Measurements from ENCODE around the gene TRIM54. TPM values are rescaled to one million over a fixed set of nuclear protein-coding genes. Genes with fewer than 3 reads are reported as not detected.
"Not testable (repeated sequence)": the region's sequence is repeated elsewhere in the genome, so short reads cannot be mapped to it uniquely, and the experiment has no call there.

The TRIM54 gene
- total RNA-seq, 1 donor, result not detected

DNA sequence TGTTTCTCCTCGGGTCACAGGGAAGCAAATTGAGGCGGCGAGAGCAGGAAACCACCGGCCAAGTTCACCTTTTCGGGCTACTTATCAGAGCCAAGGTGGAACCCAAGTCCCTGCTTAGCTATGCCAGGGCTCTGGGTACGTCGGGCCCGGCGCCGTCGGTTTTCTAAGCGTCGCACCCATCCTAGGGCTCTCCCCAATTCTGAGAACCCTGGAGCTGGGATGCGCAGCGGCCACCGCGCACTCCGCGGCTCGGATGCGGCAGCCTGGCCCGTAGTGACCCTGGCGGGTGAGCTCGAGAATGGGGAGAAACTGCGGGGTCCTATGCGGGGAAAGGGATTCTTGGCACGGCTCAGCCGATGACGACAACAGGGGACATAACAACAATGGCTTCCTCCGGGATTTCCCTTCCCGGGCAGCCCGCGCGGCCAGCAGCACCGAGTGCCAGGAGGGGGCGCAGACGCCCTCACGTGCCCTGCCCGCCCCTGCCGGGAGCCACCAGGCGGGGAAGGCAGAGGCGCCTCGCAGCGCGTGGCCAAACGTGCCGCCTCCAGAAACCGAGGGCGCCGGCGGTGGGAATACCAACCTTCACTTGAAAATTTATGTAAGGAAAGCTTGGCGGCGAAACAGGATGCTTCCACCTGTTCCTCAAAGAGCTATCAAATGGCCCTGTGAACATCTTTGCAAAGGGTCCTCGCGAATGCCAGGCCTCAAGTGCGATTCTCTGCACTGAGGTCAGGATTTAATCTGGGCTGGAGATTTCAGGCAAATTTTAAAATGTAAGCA, 17.3 kb upstream of the TRIM54 start:
- Histone ChIP-seq H3K4me2 (ENCODE audit: insufficient read depth, low read length) (peak overlapping the region; percentile 55), H3K4me1 (ENCODE audit: insufficient read depth, low read length) (no peaks in the 10 kb centered on the region), H3K9me3 (ENCODE audit: low read depth, low read length) (no peaks in the 10 kb centered on the region), H3K27ac (ENCODE audit: low read depth, low read length) (no peak overlapping the region), H3K79me2 (ENCODE audit: insufficient read depth, low read length) (no peaks in the 10 kb centered on the region), H3K27me3 (ENCODE audit: insufficient read depth, low read length) (peaks cover 82% of the 10 kb centered on the region), H3K4me3 (ENCODE audit: insufficient read depth, low read length) (peak overlapping the region; percentile 42), H3K36me3 (ENCODE audit: insufficient read depth, low read length) (no peaks in the 10 kb centered on the region), H2AFZ (ENCODE audit: low read length) (no peak overlapping the region), H4K20me1 (ENCODE audit: insufficient read depth, low read length) (peaks cover 2% of the 10 kb centered on the region)
- peak; percentile 96 for DNase-seq (ENCODE audit: insufficient read length, low spot score, missing footprints)
- TF ChIP-seq, protein P1, sequence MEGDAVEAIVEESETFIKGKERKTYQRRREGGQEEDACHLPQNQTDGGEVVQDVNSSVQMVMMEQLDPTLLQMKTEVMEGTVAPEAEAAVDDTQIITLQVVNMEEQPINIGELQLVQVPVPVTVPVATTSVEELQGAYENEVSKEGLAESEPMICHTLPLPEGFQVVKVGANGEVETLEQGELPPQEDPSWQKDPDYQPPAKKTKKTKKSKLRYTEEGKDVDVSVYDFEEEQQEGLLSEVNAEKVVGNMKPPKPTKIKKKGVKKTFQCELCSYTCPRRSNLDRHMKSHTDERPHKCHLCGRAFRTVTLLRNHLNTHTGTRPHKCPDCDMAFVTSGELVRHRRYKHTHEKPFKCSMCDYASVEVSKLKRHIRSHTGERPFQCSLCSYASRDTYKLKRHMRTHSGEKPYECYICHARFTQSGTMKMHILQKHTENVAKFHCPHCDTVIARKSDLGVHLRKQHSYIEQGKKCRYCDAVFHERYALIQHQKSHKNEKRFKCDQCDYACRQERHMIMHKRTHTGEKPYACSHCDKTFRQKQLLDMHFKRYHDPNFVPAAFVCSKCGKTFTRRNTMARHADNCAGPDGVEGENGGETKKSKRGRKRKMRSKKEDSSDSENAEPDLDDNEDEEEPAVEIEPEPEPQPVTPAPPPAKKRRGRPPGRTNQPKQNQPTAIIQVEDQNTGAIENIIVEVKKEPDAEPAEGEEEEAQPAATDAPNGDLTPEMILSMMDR (IDR thresholded peaks at IDR 0.05; ENCODE audit: extremely low read depth, low read depth, low read length), result peak; percentile 34

DNA sequence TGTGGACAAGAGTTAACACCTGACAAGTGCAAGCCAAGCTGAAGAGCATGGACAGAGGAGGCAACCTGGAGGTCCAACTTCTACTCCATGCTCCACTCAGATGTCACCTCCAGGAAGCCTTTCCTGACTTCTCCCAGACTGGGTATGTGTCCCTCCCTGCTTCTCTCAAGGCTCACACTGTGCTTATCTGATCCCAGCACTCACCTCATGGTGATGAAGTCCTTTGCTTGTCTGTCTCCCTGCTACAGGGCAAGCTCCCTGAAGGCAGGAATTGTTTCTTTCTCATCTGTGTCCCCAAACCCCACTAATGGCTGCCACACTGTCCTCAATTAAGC, 16.7 kb upstream of the TRIM54 start:
- TF ChIP-seq, protein P1 (IDR thresholded peaks at IDR 0.05; ENCODE audit: extremely low read depth, low read depth, low read length), result no peak

DNA sequence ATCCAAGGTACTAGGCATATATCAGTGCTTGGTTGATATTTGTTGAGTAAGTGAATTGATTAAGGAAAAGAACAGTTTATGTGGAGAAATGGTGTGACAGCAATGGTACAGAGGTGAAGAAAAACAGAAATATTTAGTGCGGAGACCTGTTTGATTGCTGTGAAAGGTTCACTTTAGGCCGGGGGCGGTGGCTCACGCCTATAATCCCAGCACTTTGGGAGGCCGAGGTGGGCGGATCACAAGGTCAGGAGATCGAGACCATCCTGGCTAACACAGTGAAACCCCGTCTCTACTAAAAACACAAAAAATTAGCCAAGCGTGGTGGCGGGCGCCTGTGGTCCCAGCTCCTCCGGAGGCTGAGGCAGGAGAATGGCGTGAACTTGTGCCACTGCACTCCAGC, 13.9 kb upstream of the TRIM54 start:
- not testable (repeated sequence) for H2AFZ ChIP-seq (ENCODE audit: low read length); H3K4me1 ChIP-seq (ENCODE audit: insufficient read depth, low read length); H3K27ac ChIP-seq (ENCODE audit: low read depth, low read length); H4K20me1 ChIP-seq (ENCODE audit: insufficient read depth, low read length); H3K36me3 ChIP-seq (ENCODE audit: insufficient read depth, low read length); H3K9me3 ChIP-seq (ENCODE audit: low read depth, low read length); H3K4me3 ChIP-seq (ENCODE audit: insufficient read depth, low read length); DNase-seq (ENCODE audit: insufficient read length, low spot score, missing footprints); H3K4me2 ChIP-seq (ENCODE audit: insufficient read depth, low read length); H3K79me2 ChIP-seq (ENCODE audit: insufficient read depth, low read length)
- peaks cover 53% of the 10 kb centered on the region for H3K27me3 ChIP-seq (ENCODE audit: insufficient read depth, low read length)

More for the DNA sequence above, 16.7 kb upstream of the TRIM54 start:
- Histone ChIP-seq H3K27me3 (ENCODE audit: insufficient read depth, low read length) (peaks cover 77% of the 10 kb centered on the region), H3K9me3 (ENCODE audit: low read depth, low read length) (no peaks in the 10 kb centered on the region), H4K20me1 (ENCODE audit: insufficient read depth, low read length) (peaks cover 2% of the 10 kb centered on the region), H2AFZ (ENCODE audit: low read length) (no peak overlapping the region), H3K4me3 (ENCODE audit: insufficient read depth, low read length) (no peak overlapping the region), H3K4me1 (ENCODE audit: insufficient read depth, low read length) (no peaks in the 10 kb centered on the region), H3K27ac (ENCODE audit: low read depth, low read length) (no peak overlapping the region), H3K36me3 (ENCODE audit: insufficient read depth, low read length) (no peaks in the 10 kb centered on the region), H3K4me2 (ENCODE audit: insufficient read depth, low read length) (no peak overlapping the region), H3K79me2 (ENCODE audit: insufficient read depth, low read length) (no peaks in the 10 kb centered on the region)
- DNase-seq (ENCODE audit: insufficient read length, low spot score, missing footprints), result peak; percentile 59

DNA sequence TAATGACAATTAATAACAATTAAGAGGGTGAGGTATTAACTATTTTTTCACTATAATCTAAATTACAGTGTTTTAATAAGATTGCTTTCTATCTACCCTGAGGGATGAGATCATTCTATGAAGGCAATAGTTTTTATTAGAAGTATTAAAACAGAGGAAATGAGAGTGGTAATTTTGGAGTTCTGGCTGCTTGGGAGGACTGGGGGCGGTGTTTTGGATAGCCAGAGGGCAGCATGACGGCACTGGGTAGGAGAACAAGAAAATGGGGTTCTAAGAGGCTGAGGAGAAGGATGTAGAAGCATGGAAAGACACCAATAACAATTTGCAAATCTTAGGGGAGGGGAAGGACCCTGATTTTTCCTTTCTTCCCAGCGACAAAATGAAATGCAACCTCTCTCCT, 12.1 kb upstream of the TRIM54 start:
- Histone ChIP-seq H3K27me3 (ENCODE audit: insufficient read depth, low read length) (peaks cover 35% of the 10 kb centered on the region), H2AFZ (ENCODE audit: low read length) (no peak overlapping the region), H3K4me1 (ENCODE audit: insufficient read depth, low read length) (peaks cover 8% of the 10 kb centered on the region), H4K20me1 (ENCODE audit: insufficient read depth, low read length) (no peaks in the 10 kb centered on the region), H3K9me3 (ENCODE audit: low read depth, low read length) (no peaks in the 10 kb centered on the region), H3K79me2 (ENCODE audit: insufficient read depth, low read length) (no peaks in the 10 kb centered on the region), H3K4me3 (ENCODE audit: insufficient read depth, low read length) (no peak overlapping the region), H3K4me2 (ENCODE audit: insufficient read depth, low read length) (no peak overlapping the region), H3K27ac (ENCODE audit: low read depth, low read length) (no peak overlapping the region), H3K36me3 (ENCODE audit: insufficient read depth, low read length) (no peaks in the 10 kb centered on the region)
- TF ChIP-seq, protein P1 (IDR thresholded peaks at IDR 0.05; ENCODE audit: extremely low read depth, low read depth, low read length), result no peak
- no peak for DNase-seq (ENCODE audit: insufficient read length, low spot score, missing footprints)
